ENCODE results near the gene GPT2. TPM values are rescaled to one million over a fixed set of nuclear protein-coding genes. Genes with fewer than 3 reads are reported as not detected.

Gene GPT2
- polyA plus RNA-seq, 3 donors, result 0.98 to 1.5 (median 1.4) TPM

- H3K27ac Mint-ChIP-seq, result no peak overlapping the region
- H3K36me3 Mint-ChIP-seq, result peaks cover 9 to 16% of the 10 kb centered on the region in 2 donors
- Histone ChIP-seq H3K9me3 (replicated peaks in 1 of 2; ENCODE audit: control insufficient read depth in 1 of 2, insufficient read depth in 1 of 2, low read length in 2 of 2) (no peaks in the 10 kb centered on the region), H3K79me2 (ENCODE audit: insufficient read depth, low read length) (peaks cover 33% of the 10 kb centered on the region), H2AFZ (ENCODE audit: insufficient read depth, low read depth, low read length, poor library complexity, severe bottlenecking) (no peak overlapping the region), H4K20me1 (ENCODE audit: insufficient read depth, low read length) (peaks cover 20% of the 10 kb centered on the region), H3K36me3 (replicated peaks in 1 of 2; ENCODE audit: control insufficient read depth in 1 of 2, insufficient read depth in 2 of 2, low read length in 2 of 2) (peaks cover 2 to 16% of the 10 kb centered on the region in 2 donors), H3K4me3 (replicated peaks in 1 of 3; ENCODE audit: low read depth in 2 of 3, low read length in 3 of 3) (no peak overlapping the region), H3K27me3 (ENCODE audit: control insufficient read depth in 2 of 2, insufficient read depth in 2 of 2, low read length in 2 of 2) (no peaks in the 10 kb centered on the region), H3K9ac (ENCODE audit: insufficient read depth, low read length, poor library complexity, severe bottlenecking) (no peak overlapping the region), H3K27ac (ENCODE audit: low read depth in 1 of 2, low read length in 2 of 2) (no peak overlapping the region), H3K4me2 (replicated peaks; ENCODE audit: extremely low read depth, low read length, poor library complexity, severe bottlenecking) (no peak overlapping the region), H3K4me1 (ENCODE audit: control insufficient read depth in 1 of 2, insufficient read depth in 2 of 2, low read length in 2 of 2) (peaks cover 18 to 25% of the 10 kb centered on the region in 2 donors)
- DNase-seq, result no peak
- TF ChIP-seq CTCF (IDR thresholded peaks at IDR 0.05), result no peak
- intact Hi-C loops (cut with micrococcal nuclease), result loop anchor here in 1 of 2 donors (10.0 kb wide), 2 partner anchors 60 to 490 kb away; partner anchors contain the start of genes ITFG1 and PHKB
- 100% methylated on average over 3 of the region's 11 CpGs for WGBS (ENCODE audit: insufficient coverage)
- peaks cover 0 to 2% (median 0%) of the 10 kb centered on the region in 3 donors for H3K27me3 Mint-ChIP-seq (ENCODE audit: low read depth in 3 of 3)
- peaks cover 0 to 1% (median 0%) of the 10 kb centered on the region in 7 donors for H3K9me3 Mint-ChIP-seq
- H3K4me1 Mint-ChIP-seq, result peaks cover 23% of the 10 kb centered on the region
- no peak overlapping the region for H3K4me3 Mint-ChIP-seq
Observed at GRCh38 chr16:46975165-46975564, 91.0 kb downstream of the GPT2 start.

GRCh38 chr16:46975908-46976470, 91.8 kb downstream of the GPT2 start:
- Mint-ChIP-seq H3K27me3 (ENCODE audit: low read depth in 3 of 3) (peaks cover 0 to 2% (median 0%) of the 10 kb centered on the region in 3 donors), H3K9me3 (peaks cover 0 to 1% (median 0%) of the 10 kb centered on the region in 7 donors), H3K4me1 (peaks cover 24% of the 10 kb centered on the region), H3K27ac (no peak overlapping the region), H3K36me3 (peaks cover 6 to 8% of the 10 kb centered on the region in 2 donors), H3K4me3 (no peak overlapping the region)
- intact Hi-C loops (cut with micrococcal nuclease), result loop anchor here in 1 of 2 donors (10.0 kb wide), 2 partner anchors 59 to 489 kb away; partner anchors contain the start of genes ITFG1 and PHKB
- Histone ChIP-seq H3K9ac (ENCODE audit: insufficient read depth, low read length, poor library complexity, severe bottlenecking) (no peak overlapping the region), H3K36me3 (replicated peaks in 1 of 2; ENCODE audit: control insufficient read depth in 1 of 2, insufficient read depth in 2 of 2, low read length in 2 of 2) (peaks cover 0 to 9% of the 10 kb centered on the region in 2 donors), H3K9me3 (replicated peaks in 1 of 2; ENCODE audit: control insufficient read depth in 1 of 2, insufficient read depth in 1 of 2, low read length in 2 of 2) (no peaks in the 10 kb centered on the region), H3K27me3 (ENCODE audit: control insufficient read depth in 2 of 2, insufficient read depth in 2 of 2, low read length in 2 of 2) (no peaks in the 10 kb centered on the region), H3K79me2 (ENCODE audit: insufficient read depth, low read length) (peaks cover 24% of the 10 kb centered on the region), H4K20me1 (ENCODE audit: insufficient read depth, low read length) (peaks cover 13% of the 10 kb centered on the region), H3K4me2 (replicated peaks; ENCODE audit: extremely low read depth, low read length, poor library complexity, severe bottlenecking) (no peak overlapping the region), H2AFZ (ENCODE audit: insufficient read depth, low read depth, low read length, poor library complexity, severe bottlenecking) (no peak overlapping the region), H3K27ac (ENCODE audit: low read depth in 1 of 2, low read length in 2 of 2) (no peak overlapping the region), H3K4me3 (replicated peaks in 1 of 3; ENCODE audit: low read depth in 2 of 3, low read length in 3 of 3) (no peak overlapping the region), H3K4me1 (ENCODE audit: control insufficient read depth in 1 of 2, insufficient read depth in 2 of 2, low read length in 2 of 2) (peaks cover 19 to 26% of the 10 kb centered on the region in 2 donors)
- no peak for TF ChIP-seq CTCF (IDR thresholded peaks at IDR 0.05)
- no peak for DNase-seq
- 80% methylated on average over 1 of the region's 4 CpGs for WGBS (ENCODE audit: insufficient coverage)
